Vagina (tissue), 2 donors: ENCODE measurements around the gene DNASE1L2. TPM values are rescaled to one million over a fixed set of nuclear protein-coding genes. Genes with fewer than 3 reads are reported as not detected.

Experiments
- DNase-seq, 2 donors: peaks; one replicate each; pipeline ENCODE4 v3.0.0-alpha.2; 2017; ENCODE audit errors: extremely low spot score in 2 of 2
- H3K27ac ChIP-seq: fragments of 200-600 bp; sonication (generic); one replicate; pipeline ENCODE4 v1.5.1; 2019
- H3K27me3 ChIP-seq: fragments of 200-600 bp; sonication (generic); one replicate; pipeline ENCODE4 v1.5.1; 2019
- H3K36me3 ChIP-seq, 2 donors: fragments of 200-600 bp; sonication (generic); one replicate each; pipeline ENCODE4 v1.5.1; 2017 to 2019
- H3K4me1 ChIP-seq: fragments of 200-600 bp; sonication (generic); one replicate; pipeline ENCODE4 v1.5.1; 2019
- H3K4me3 ChIP-seq, 2 donors: fragments of 200-600 bp; sonication (generic); 1 replicate in 1 of 2; 2 replicates in 1 of 2; pipeline ENCODE4 v1.5.1; 2016 to 2019
- H3K9me3 ChIP-seq: fragments of 200-600 bp; sonication (generic); one replicate; pipeline ENCODE4 v1.5.1; 2019
- POLR2A ChIP-seq, 2 donors: fragments of 450-650 bp; IDR thresholded peaks; one replicate each; pipeline ENCODE4 v1.6.1; 2017; ENCODE audit warnings: antibody characterized with exemption in 2 of 2, mild to moderate bottlenecking in 2 of 2, moderate library complexity in 2 of 2
- POLR2AphosphoS5 ChIP-seq, 2 donors: sonication (generic); formaldehyde crosslinking; IDR thresholded peaks; one replicate each; pipeline ENCODE4 v1.9.0; 2017; ENCODE audit warnings: antibody characterized with exemption in 2 of 2, mild to moderate bottlenecking in 2 of 2, low read depth in 1 of 2; ENCODE audit not compliant: insufficient read depth in 1 of 2
- intact Hi-C: fragments of 100-400 bp; cut with DNase I; formaldehyde crosslinking; loops from one replicate; pipeline ENCODE4 v1.15.1; 2023
- total RNA-seq: library from RNA; depleted of rRNA; stranded (reverse); fragments of >200 nt; gene quantifications from one replicate; pipeline ENCODE4 v1.2.3, GENCODE V29; 2016
- TF ChIP-seq, protein P1 (sequence below), 3 experiments: fragments of 450-650 bp in 2 of 3; fragments of 200-600 bp in 1 of 3; sonication (generic) in 1 of 3; IDR thresholded peaks; one replicate each; pipeline ENCODE4 v1.5.1; 2017 to 2019; ENCODE audit warnings: antibody characterized with exemption in 3 of 3, mild to moderate bottlenecking in 2 of 3, moderate library complexity in 2 of 3

The DNASE1L2 gene, protein sequence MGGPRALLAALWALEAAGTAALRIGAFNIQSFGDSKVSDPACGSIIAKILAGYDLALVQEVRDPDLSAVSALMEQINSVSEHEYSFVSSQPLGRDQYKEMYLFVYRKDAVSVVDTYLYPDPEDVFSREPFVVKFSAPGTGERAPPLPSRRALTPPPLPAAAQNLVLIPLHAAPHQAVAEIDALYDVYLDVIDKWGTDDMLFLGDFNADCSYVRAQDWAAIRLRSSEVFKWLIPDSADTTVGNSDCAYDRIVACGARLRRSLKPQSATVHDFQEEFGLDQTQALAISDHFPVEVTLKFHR
- 0.74 TPM for total RNA-seq

DNA sequence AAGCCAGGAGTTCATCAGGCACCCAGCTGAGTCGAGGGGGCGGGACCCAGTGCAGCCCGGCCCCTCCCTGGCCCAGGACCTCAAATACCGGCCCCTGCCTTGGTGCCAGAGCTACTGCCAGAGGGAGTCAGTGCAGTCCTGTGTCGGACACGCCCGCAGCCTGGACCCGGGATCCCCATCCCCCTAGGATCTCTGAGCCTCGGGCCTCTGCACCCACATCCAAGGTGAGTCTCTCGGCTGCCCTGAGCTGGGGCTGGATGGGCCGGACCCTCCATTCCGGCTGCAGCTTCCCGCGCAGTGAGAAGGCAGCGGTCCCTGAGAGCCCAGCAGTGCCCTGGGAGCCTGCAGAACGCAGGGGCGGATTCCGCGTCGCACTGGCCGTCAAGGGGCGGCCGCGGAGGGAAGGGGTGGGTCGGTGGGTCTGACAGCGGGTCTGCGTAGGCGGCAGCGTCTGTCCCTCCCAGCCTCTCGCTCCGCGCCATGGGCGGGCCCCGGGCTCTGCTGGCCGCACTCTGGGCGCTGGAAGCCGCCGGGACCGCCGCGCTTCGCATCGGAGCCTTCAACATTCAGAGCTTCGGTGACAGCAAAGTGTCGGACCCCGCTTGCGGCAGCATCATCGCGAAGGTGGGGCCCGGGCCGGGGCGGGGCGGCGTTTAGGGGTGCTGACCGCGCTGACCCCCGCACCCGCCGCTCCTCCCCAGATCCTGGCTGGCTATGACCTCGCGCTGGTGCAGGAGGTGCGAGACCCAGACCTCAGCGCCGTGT lies at the start of gene DNASE1L2:
Gene DNASE1L2 (plus strand): TSS at position 108 of the 765 bp plus-strand sequence. CDS start 373 bp downstream, at position 481.
- Histone ChIP-seq H3K36me3 (peaks cover 0 to 42% of the 10 kb centered on the region in 2 donors), H3K27ac (no peak within 1 kb of the TSS), H3K4me1 (peaks cover 26% of the 10 kb centered on the region), H3K4me3 (peak within 1 kb of the TSS; percentile 3 to 22), H3K9me3 (no peaks in the 10 kb centered on the region), H3K27me3 (peaks cover 9% of the 10 kb centered on the region)
- no peak for TF ChIP-seq POLR2AphosphoS5 (IDR thresholded peaks at IDR 0.05; ENCODE audit: insufficient read depth in 1 of 2, low read depth in 1 of 2)
- intact Hi-C loops = no loop called here
- no peak for DNase-seq

DNA sequence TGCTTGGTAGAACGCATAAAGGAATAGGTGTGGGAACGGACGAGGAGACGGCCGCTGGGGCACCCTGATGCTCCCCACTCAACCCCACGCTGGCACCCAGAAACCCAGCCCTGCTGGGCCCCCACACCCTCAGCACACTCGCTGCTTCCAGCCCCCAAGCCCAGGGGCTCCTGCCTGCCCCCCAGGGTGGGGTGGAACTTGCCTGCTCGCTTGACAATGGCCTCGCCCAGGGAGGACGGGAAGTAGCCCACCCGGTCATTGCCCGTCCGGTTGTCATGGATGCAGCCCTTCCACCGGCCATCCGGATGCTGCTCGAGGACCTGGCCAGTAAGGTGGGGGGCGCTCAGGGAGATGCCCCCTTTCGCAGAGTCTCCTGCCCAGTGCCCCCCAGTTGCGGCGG lies 49.7 kb upstream of the DNASE1L2 start:
- H3K27me3 ChIP-seq = no peaks in the 10 kb centered on the region
- intact Hi-C loops = no loop called here
- no peaks in the 10 kb centered on the region for H3K36me3 ChIP-seq
- DNase-seq = no peak
- no peak overlapping the region for H3K4me3 ChIP-seq
- H3K27ac ChIP-seq = no peak overlapping the region
- TF ChIP-seq POLR2AphosphoS5 (IDR thresholded peaks at IDR 0.05; ENCODE audit: insufficient read depth in 1 of 2, low read depth in 1 of 2) (no peak), POLR2A (IDR thresholded peaks at IDR 0.05) (no peak)
- TF ChIP-seq, protein P1, sequence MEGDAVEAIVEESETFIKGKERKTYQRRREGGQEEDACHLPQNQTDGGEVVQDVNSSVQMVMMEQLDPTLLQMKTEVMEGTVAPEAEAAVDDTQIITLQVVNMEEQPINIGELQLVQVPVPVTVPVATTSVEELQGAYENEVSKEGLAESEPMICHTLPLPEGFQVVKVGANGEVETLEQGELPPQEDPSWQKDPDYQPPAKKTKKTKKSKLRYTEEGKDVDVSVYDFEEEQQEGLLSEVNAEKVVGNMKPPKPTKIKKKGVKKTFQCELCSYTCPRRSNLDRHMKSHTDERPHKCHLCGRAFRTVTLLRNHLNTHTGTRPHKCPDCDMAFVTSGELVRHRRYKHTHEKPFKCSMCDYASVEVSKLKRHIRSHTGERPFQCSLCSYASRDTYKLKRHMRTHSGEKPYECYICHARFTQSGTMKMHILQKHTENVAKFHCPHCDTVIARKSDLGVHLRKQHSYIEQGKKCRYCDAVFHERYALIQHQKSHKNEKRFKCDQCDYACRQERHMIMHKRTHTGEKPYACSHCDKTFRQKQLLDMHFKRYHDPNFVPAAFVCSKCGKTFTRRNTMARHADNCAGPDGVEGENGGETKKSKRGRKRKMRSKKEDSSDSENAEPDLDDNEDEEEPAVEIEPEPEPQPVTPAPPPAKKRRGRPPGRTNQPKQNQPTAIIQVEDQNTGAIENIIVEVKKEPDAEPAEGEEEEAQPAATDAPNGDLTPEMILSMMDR (IDR thresholded peaks at IDR 0.05) = no peak
- no peaks in the 10 kb centered on the region for H3K9me3 ChIP-seq
- H3K4me1 ChIP-seq = no peaks in the 10 kb centered on the region

DNA sequence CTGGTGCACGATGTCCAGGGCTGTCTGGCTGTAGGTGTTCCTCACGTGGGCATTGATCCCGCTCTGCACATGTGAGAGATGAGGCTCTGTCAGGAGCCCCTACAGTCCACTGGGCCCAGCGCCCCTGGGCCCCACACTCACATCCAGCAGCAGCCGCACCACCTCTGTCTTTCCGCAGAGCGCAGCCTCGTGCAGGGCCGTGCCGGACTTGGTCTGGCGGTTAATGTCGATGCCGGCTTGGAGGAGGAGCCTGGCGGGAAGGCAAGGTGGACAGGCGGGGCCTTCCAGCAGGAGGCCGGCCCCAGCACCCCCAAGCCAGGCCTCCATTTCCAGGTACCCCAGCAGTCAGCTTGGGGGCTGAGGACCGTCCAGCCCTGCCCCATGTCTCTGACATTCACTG lies 49.0 kb upstream of the DNASE1L2 start:
- Histone ChIP-seq H3K27ac (no peak overlapping the region), H3K27me3 (no peaks in the 10 kb centered on the region), H3K36me3 (no peaks in the 10 kb centered on the region), H3K9me3 (no peaks in the 10 kb centered on the region), H3K4me3 (no peak overlapping the region), H3K4me1 (no peaks in the 10 kb centered on the region)
- no peak for DNase-seq
- no peak for TF ChIP-seq POLR2AphosphoS5 (IDR thresholded peaks at IDR 0.05; ENCODE audit: insufficient read depth in 1 of 2, low read depth in 1 of 2)
- no peak for TF ChIP-seq POLR2A (IDR thresholded peaks at IDR 0.05)
- intact Hi-C loops = no loop called here

DNA sequence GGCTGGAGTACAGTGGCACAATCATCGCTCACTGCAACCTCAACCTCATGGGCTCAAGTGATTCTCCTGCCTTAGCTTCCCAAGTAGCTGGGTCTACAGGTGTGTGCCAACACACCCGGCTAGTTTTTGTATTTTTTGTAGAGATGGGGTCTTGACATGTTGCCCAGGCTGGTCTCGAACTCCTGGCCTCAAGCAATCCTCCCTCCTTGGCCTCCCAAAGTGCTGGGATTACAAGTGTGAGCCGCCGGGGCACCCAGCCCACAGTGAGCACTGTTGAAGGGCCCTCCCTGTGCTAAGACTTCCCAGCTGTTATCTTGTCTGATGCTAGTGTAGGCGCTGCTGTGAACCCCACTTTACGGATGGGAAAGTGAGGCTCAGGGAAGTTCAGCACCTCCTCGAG lies 47.8 kb upstream of the DNASE1L2 start:
- H3K4me1 ChIP-seq = no peaks in the 10 kb centered on the region
- no peak overlapping the region for H3K27ac ChIP-seq
- no peaks in the 10 kb centered on the region for H3K9me3 ChIP-seq
- intact Hi-C loops = no loop called here
- no peak overlapping the region for H3K4me3 ChIP-seq
- no peaks in the 10 kb centered on the region for H3K27me3 ChIP-seq
- TF ChIP-seq POLR2A (IDR thresholded peaks at IDR 0.05) = no peak
- TF ChIP-seq POLR2AphosphoS5 (IDR thresholded peaks at IDR 0.05; ENCODE audit: insufficient read depth in 1 of 2, low read depth in 1 of 2) = no peak
- TF ChIP-seq, protein P1 (IDR thresholded peaks at IDR 0.05) = no peak
- no peaks in the 10 kb centered on the region for H3K36me3 ChIP-seq
- no peak for DNase-seq

DNA sequence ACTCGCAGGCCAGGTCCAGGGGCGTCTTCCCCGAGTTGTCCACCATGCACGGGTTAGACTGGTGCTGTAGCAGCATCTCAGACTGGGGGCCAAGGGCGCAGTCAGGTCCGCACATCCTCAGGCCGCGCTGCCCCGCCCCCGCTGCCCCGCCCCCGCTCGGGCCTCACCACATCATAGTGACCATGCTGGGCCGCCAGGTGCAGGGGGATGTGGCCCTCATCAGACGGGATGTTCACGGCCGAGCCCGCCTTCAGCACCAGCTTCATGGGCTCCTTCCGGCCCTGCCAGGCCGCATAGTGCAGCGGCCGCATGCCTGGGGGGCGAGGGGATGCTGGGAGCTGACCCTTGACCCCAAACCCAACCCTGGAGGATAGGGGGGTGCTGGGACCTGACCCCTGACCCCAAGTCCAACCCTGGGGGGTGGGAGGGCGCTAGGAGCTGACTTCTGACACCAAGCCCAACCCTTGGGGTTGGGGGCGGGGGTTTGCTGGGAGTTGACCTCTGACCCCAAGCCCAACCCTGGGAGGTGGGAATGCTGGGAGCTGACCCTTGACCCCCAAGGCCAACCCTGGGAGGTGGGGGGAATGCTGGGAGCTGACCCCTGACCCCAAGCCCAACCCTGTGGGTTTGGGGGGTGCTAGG lies 46.9 kb upstream of the DNASE1L2 start:
- no peaks in the 10 kb centered on the region for H3K36me3 ChIP-seq
- H3K9me3 ChIP-seq = no peaks in the 10 kb centered on the region
- peaks cover 1% of the 10 kb centered on the region for H3K4me1 ChIP-seq
- H3K27me3 ChIP-seq = no peaks in the 10 kb centered on the region
- H3K27ac ChIP-seq = no peak overlapping the region
- H3K4me3 ChIP-seq = no peak overlapping the region
- intact Hi-C loops = no loop called here
- DNase-seq = no peak
- TF ChIP-seq, protein P1 (IDR thresholded peaks at IDR 0.05) = no peak
- TF ChIP-seq POLR2A (IDR thresholded peaks at IDR 0.05) = no peak
- no peak for TF ChIP-seq POLR2AphosphoS5 (IDR thresholded peaks at IDR 0.05; ENCODE audit: insufficient read depth in 1 of 2, low read depth in 1 of 2)
